Fibroblast of skin of left biceps (primary cell): ENCODE measurements around the gene LRRC25.

Source experiments
- DNase-seq, 2 experiments: peaks; one replicate each; pipeline ENCODE4 v3.0.0-alpha.2; 2013; ENCODE audit warnings: low read depth in 2 of 2

Gene LRRC25

GRCh38 chr19:18346091-18346490 lies 51.3 kb downstream of the LRRC25 start:
- DNase-seq = no peak

- no peak for DNase-seq
These were observed 52.1 kb downstream of the LRRC25 start for GRCh38 chr19:18345296-18345695.

- no peak for DNase-seq
These were observed 52.9 kb downstream of the LRRC25 start for GRCh38 chr19:18344582-18344950.

GRCh38 chr19:18342090-18342632 lies 55.3 kb downstream of the LRRC25 start:
- no peak for DNase-seq
